Activated naive CD8-positive, alpha-beta T cell (primary cell): ENCODE results near the gene LYPLAL1.

Experiments
- H3K27ac Mint-ChIP-seq: one replicate; pipeline ENCODE4 v1.8.0; 2021; ENCODE audit warnings: mixed read lengths
- H3K27me3 Mint-ChIP-seq: one replicate; pipeline ENCODE4 v1.8.0; 2021; ENCODE audit warnings: mixed read lengths
- H3K36me3 Mint-ChIP-seq: one replicate; pipeline ENCODE4 v1.8.0; 2021; ENCODE audit warnings: mixed read lengths
- H3K4me1 Mint-ChIP-seq: one replicate; pipeline ENCODE4 v1.8.0; 2021; ENCODE audit warnings: low read depth, mixed read lengths
- H3K4me3 Mint-ChIP-seq: one replicate; pipeline ENCODE4 v1.8.0; 2021; ENCODE audit warnings: mild to moderate bottlenecking, mixed read lengths
- H3K9me3 Mint-ChIP-seq: one replicate; pipeline ENCODE4 v1.8.0; 2021; ENCODE audit warnings: low read depth, mixed read lengths

Gene LYPLAL1

DNA sequence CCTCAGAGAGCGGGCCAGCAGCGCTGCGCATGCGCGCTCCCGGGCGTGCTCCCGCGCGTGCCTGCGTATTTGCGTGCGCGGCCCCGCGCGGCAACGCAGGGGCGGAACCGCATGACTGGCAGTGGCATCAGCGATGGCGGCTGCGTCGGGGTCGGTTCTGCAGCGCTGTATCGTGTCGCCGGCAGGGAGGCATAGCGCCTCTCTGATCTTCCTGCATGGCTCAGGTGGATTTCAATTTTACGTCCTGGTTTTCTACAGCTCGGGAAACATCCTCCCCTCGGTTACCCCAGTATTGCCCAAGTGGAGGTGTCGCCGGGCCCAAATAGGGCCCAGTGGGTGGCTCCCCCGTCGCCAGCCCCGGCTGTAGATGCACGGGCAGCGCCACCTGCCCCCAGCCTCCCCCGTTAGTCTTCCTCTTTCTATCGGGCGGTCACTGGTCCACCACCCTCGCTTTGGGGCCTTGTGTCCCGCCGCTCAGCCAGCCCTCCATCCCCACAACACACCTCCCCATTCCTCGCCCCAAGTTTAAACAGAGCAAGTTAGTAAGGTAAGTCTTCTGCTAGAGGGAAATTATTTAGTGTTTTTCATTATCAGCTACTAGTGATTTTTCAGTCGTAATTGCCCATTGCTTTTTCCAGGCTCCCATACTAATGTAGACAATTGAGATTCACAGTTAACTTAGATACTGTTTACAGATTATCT, at the start of gene LYPLAL1:
Gene LYPLAL1, plus strand, starts transcription at position 121 of the 702 bp plus-strand sequence. Its CDS starts 13 bp downstream, at position 134.
- Mint-ChIP-seq H3K36me3 (peaks cover 8% of the 10 kb centered on the region), H3K9me3 (no peaks in the 10 kb centered on the region), H3K27ac (peak within 1 kb of the TSS; percentile 97), H3K4me1 (peaks cover 49% of the 10 kb centered on the region), H3K4me3 (peak within 1 kb of the TSS; percentile 98), H3K27me3 (no peaks in the 10 kb centered on the region)

DNA sequence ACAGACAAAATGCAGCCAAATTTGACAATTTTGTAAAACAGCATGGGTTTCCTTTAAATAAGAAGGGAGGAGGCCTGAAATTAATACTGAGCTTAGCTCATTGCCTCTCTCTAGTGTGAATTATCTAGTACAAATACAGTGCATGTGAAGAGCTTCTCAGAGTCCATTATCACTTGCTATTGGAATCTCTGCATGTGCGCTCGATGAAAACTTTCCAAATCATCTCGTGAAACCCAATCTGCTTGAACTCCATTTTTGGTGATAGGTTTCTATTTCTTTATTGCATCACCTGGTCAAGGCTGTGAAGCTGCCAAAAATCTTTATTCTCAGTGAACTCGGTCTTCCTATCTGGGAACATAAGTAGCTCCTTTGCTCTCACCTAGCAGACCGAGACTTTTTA, 49.5 kb upstream of the LYPLAL1 start:
- H3K27me3 Mint-ChIP-seq = peaks cover 2% of the 10 kb centered on the region
- H3K4me1 Mint-ChIP-seq = no peaks in the 10 kb centered on the region
- H3K27ac Mint-ChIP-seq = no peak overlapping the region

DNA sequence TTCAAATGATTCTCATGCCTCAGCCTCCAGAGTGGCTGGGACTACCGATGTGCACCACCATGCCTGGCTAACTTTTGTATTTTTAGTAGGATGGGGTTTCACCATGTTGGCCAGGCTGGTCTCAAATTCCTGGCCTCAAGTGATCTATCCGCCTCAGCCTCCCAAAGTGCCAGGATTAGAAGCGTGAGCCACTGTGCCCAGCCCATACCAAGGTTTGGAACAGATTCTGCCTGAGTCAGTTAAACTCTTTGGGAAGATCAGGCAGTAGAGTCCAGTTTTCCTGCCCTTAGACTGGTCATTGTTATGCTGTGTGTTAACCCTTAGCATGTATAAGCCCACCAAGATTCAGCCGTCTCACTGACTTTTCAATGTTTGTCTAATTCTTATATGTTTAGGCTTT, 48.3 kb upstream of the LYPLAL1 start:
- no peak overlapping the region for H3K4me3 Mint-ChIP-seq

More for the DNA sequence above, 49.5 kb upstream of the LYPLAL1 start:
- Mint-ChIP-seq H3K9me3 (no peaks in the 10 kb centered on the region), H3K4me3 (no peak overlapping the region), H3K36me3 (no peaks in the 10 kb centered on the region)

DNA sequence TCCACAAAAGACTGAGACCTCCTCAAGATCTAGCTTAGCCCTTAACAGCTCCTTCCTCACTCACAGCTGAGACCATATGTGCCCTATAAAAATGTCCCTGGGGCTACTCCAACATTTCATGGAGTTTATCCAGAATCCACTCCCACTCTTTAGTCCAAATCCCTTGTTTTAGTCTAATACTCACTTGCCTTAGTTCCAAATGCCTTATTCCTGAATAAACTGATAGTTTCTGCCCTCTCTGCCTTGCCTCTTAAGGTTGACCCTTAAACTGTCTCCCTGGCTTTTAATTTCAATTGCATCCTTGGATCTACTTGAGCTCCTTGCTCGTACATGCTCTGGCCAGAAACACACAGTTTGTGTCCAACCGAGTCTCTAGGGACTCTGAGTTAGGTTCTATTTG, 47.3 kb upstream of the LYPLAL1 start:
- Mint-ChIP-seq H3K36me3 (no peaks in the 10 kb centered on the region), H3K9me3 (no peaks in the 10 kb centered on the region), H3K27me3 (peaks cover 4% of the 10 kb centered on the region), H3K4me3 (no peak overlapping the region), H3K4me1 (no peaks in the 10 kb centered on the region), H3K27ac (no peak overlapping the region)

More for the DNA sequence above, 48.3 kb upstream of the LYPLAL1 start:
- no peak overlapping the region for H3K27ac Mint-ChIP-seq
- H3K4me1 Mint-ChIP-seq = no peaks in the 10 kb centered on the region
- H3K27me3 Mint-ChIP-seq = peaks cover 4% of the 10 kb centered on the region
- no peaks in the 10 kb centered on the region for H3K9me3 Mint-ChIP-seq
- no peaks in the 10 kb centered on the region for H3K36me3 Mint-ChIP-seq

DNA sequence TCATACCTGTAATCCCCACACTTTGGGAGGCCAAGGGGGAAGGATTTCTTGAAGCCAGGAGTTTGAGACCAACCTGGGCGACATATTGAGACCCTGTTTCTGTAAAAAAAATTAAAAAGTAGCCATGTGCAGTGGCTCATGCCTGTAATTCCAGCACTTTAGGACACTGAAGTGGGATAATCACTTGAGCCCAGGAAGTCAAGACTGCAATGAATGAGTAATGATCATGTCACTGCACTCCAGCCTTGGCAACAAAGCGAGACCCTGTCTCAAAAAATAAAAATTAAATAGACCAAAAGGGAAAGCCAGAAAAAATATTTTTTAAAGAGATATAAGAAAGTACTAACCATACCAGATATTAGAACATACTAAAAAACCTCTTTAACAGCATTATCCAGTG, 44.7 kb upstream of the LYPLAL1 start:
- Mint-ChIP-seq H3K9me3 (no peaks in the 10 kb centered on the region), H3K4me1 (no peaks in the 10 kb centered on the region), H3K27me3 (peaks cover 4% of the 10 kb centered on the region), H3K27ac (no peak overlapping the region), H3K4me3 (no peak overlapping the region), H3K36me3 (no peaks in the 10 kb centered on the region)

DNA sequence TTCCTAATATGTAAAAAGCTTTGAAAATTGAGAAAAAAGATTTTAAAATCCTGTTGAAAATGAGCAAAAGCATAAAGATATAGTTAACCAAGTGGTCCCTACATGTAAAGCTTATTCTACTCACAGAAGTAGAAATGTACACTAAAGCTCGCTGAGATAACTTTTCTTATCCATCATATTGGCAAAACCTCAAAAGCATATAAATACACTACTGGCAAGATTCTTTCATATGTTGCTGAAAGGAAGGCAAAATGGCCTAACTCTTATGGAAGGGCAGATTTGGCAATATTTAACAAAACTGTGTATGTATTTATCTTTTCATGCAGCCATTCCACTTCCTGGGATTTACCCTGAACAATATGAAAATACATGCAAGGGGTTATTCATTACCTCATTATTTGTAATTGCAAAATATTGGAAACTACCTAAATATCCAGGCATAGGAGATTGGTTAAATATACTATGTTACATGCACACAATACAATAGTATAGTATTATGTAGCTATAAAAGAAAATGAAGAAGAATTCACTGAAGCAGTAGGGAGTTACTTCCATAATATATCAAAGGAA, 43.2 kb upstream of the LYPLAL1 start:
- Mint-ChIP-seq H3K36me3 (no peaks in the 10 kb centered on the region), H3K9me3 (no peaks in the 10 kb centered on the region), H3K4me1 (no peaks in the 10 kb centered on the region), H3K4me3 (no peak overlapping the region), H3K27me3 (peaks cover 4% of the 10 kb centered on the region), H3K27ac (no peak overlapping the region)

DNA sequence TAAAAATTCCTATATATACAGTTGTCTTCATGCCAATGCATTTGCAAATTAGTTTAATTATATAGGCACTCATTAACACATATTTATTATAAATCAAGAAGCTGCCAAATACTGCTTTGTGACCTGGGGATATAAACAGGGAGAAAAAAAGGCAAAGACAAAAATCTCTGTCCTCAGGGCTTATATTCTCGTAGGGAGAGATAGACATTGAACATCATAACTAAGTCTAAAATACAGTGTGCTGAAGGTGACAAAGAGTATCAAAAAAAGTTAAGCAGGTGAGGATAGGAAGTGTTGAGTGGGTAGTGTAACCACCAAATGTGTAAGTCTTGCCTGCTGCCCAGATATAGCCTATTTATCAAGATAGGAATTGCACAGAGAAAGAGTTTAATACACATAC, 40.7 kb upstream of the LYPLAL1 start:
- H3K36me3 Mint-ChIP-seq = no peaks in the 10 kb centered on the region
- H3K4me3 Mint-ChIP-seq = no peak overlapping the region
- no peak overlapping the region for H3K27ac Mint-ChIP-seq
- no peaks in the 10 kb centered on the region for H3K4me1 Mint-ChIP-seq
- peaks cover 4% of the 10 kb centered on the region for H3K27me3 Mint-ChIP-seq
- no peaks in the 10 kb centered on the region for H3K9me3 Mint-ChIP-seq

DNA sequence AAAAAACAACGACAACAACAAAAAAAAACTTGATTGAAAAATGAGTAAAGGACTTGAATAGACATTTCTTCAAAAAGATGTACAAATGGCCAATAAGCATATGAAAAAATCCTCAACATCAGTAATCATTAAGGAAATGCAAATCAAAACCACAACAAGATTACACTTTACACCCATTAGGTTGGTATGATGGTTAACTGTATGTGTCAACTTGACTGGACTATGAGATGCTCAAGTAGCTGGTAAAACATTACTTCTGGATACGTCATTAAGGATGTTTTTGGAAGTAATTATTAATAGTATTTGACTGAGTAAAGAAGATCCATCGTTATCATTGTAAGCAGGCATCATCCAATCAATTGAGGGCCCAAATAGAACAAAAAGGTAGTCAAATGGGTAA, 34.9 kb upstream of the LYPLAL1 start:
- Mint-ChIP-seq H3K4me1 (no peaks in the 10 kb centered on the region), H3K4me3 (no peak overlapping the region), H3K36me3 (no peaks in the 10 kb centered on the region), H3K27me3 (no peaks in the 10 kb centered on the region), H3K9me3 (no peaks in the 10 kb centered on the region), H3K27ac (no peak overlapping the region)

DNA sequence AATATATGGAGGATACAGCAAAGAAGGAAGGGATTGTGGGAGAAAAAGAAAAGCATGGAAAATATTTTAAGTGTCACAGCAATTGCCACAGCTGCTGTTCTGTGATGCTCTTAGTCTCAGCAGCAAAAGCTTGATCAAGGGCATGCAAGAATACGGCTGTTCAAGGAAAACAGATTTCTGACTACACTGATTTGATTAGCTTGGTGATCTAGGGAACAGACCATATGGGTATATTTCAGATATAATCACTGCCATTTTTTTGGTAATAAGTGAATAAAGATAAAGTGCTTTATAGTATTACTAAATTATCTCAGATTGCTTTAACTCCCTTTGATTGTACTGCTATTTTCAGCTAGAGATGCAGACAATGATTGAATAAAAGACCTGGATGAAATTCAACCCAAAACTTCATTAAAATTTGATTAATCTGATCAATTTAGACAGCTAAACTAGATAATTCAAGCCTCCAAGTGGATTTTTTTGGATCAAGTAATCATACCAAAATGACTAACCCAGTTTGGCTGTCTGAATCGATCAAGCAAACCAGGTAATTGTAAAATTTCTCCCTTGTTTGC, 33.3 kb upstream of the LYPLAL1 start:
- no peak overlapping the region for H3K27ac Mint-ChIP-seq
- H3K4me3 Mint-ChIP-seq = no peak overlapping the region
- no peaks in the 10 kb centered on the region for H3K4me1 Mint-ChIP-seq
- H3K27me3 Mint-ChIP-seq = no peaks in the 10 kb centered on the region
- H3K36me3 Mint-ChIP-seq = no peaks in the 10 kb centered on the region
- H3K9me3 Mint-ChIP-seq = no peaks in the 10 kb centered on the region

DNA sequence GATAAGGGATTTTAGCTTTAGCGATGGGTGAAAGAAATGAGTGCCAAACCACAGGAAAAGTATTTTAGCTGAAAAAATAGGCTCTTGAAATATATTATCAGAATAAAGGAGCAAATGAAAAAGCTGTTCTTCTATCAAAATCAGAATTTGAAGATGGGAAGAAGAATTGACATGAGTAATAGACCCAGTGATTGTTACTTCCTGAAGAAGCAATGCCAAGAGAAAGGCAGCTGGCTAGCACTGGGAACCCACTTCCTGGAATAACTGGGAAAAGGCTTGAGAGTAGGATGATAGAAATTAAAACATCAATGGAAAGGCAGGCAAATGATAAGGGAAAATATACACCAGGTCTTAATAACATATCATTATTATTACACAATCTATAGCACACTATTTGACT, 29.9 kb upstream of the LYPLAL1 start:
- no peaks in the 10 kb centered on the region for H3K9me3 Mint-ChIP-seq
- no peaks in the 10 kb centered on the region for H3K27me3 Mint-ChIP-seq
- no peaks in the 10 kb centered on the region for H3K36me3 Mint-ChIP-seq
- H3K4me3 Mint-ChIP-seq = no peak overlapping the region
- no peaks in the 10 kb centered on the region for H3K4me1 Mint-ChIP-seq
- H3K27ac Mint-ChIP-seq = no peak overlapping the region

DNA sequence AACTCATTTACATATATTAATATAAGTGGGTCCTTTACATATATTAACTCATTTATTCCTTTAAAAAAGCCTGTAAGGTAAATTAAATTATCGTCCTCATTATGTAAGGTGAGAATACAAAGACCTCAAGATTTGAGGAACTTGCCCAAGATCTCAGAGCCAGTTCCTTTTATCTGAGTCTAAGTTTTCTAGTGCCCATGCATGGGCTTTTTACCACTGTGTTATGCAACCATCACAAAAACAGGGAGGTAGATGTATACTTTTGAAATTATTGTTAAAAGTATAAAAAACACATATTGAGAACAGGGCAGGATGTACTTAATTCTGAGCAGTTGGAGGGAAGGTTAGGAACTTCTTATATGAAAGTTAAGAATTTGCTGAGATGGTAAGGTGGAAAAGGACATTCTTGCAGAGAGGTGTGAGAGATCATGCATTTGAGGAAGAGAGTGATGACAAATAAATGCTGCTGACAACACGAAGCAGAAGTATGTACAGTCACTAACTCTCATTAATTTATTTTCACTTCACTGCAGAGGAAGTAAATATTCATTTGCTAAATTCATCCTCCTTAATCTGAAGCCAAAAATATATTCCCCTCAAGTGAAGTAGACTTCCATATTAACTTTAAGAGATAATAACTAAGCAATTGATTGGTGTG, 28.9 kb upstream of the LYPLAL1 start:
- Mint-ChIP-seq H3K27me3 (no peaks in the 10 kb centered on the region), H3K4me3 (no peak overlapping the region), H3K27ac (no peak overlapping the region), H3K4me1 (no peaks in the 10 kb centered on the region), H3K36me3 (no peaks in the 10 kb centered on the region), H3K9me3 (no peaks in the 10 kb centered on the region)

DNA sequence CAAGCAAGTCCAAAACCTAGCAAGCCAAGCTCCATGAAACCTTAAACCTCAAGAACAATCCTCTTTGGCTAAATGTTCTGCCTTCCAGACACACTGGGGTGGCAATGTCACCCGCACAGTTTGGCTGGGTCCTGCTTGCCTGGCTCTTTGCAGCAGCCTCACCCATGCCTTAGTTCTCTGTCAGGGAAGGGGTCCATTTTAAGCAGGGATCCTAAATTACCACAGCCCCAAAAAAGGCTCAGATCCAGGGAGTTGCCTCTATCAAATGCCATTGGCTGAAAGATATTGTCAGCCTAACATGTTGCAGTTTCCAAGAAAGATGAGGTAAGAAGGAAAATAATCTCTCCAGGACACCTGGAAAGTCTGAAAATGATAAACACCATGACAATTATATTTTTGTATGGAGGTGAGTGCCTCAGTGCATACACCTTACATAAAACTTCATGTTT, 26.1 kb upstream of the LYPLAL1 start:
- no peak overlapping the region for H3K4me3 Mint-ChIP-seq
- H3K27ac Mint-ChIP-seq = no peak overlapping the region
- H3K27me3 Mint-ChIP-seq = no peaks in the 10 kb centered on the region
- no peaks in the 10 kb centered on the region for H3K4me1 Mint-ChIP-seq
- H3K9me3 Mint-ChIP-seq = no peaks in the 10 kb centered on the region
- no peaks in the 10 kb centered on the region for H3K36me3 Mint-ChIP-seq

DNA sequence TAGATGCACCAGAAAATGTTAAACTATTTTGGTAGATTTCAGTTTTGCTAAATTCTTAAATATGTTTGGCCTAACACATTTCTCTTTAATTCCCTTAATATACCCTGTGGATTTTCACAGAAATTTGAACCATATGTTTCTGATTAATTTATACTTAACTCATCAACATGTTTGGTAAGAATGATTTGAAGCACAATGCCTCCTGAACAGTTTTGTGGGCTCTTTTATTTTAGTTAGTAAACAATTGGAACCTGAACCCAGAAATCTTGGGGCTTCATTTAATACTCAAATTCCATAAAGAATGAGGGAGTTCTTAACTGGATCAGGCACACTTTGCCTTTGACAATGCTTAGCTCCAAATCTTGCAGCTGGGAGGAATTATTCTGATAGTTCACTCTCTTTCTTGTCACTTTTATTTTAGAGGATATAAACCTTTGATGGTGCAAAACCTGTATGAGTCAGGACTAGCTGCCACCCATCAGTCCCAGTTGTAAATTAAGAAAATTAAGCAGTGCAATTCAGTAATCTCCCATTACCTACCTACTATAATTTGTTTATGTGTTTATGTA, 24.6 kb upstream of the LYPLAL1 start:
- Mint-ChIP-seq H3K4me3 (no peak overlapping the region), H3K27ac (no peak overlapping the region), H3K9me3 (no peaks in the 10 kb centered on the region), H3K4me1 (no peaks in the 10 kb centered on the region), H3K27me3 (peaks cover 3% of the 10 kb centered on the region), H3K36me3 (no peaks in the 10 kb centered on the region)

DNA sequence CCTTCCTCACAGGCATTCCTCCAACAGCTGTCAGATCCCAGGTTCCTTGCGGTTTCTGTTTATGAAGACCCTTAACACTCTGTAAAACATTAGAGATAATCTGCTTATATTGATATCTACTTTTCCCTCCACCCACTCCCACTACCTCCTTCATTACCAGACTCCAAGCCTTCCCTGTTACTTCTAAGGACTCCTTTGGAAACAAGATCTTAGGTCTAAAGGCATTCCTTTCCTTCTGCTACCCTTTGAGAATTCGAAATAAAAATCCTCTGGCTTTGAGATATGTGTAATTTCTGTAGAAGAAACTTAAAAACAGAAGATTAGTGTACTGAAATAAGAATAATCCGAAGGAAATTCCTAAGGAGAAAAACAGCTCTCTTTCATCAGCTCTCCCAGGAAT, 23.7 kb upstream of the LYPLAL1 start:
- Mint-ChIP-seq H3K27ac (no peak overlapping the region), H3K9me3 (no peaks in the 10 kb centered on the region), H3K4me3 (no peak overlapping the region), H3K27me3 (peaks cover 3% of the 10 kb centered on the region), H3K4me1 (no peaks in the 10 kb centered on the region), H3K36me3 (no peaks in the 10 kb centered on the region)

DNA sequence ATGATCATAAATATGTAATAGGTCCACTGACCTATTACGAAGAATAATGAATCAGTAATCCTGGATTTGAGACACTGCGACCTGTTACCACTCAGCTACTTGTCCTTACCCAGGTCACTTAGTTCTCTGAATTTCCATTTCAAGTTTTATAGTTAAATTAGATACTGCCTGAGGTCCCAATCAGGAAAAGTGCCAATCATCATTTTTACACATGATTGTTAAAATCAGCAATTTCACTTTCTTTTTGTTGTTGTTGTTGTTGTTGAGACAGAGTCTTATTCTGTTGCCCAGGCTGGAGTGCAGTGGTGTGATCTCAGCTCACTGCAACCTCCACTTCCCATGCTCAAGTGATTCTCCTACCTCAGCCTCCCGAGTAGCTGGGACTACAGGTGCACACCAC, 22.8 kb upstream of the LYPLAL1 start:
- H3K4me3 Mint-ChIP-seq = no peak overlapping the region
- H3K27me3 Mint-ChIP-seq = peaks cover 3% of the 10 kb centered on the region
- no peaks in the 10 kb centered on the region for H3K4me1 Mint-ChIP-seq
- no peak overlapping the region for H3K27ac Mint-ChIP-seq
- H3K36me3 Mint-ChIP-seq = no peaks in the 10 kb centered on the region
- H3K9me3 Mint-ChIP-seq = no peaks in the 10 kb centered on the region
